ENCODE data around the gene ALG1L2. TPM values are rescaled to one million over a fixed set of nuclear protein-coding genes. Genes with fewer than 3 reads are reported as not detected.
"Not testable (repeated sequence)": the region's sequence is repeated elsewhere in the genome, so short reads cannot be mapped to it uniquely, and the experiment has no call there.

ALG1L2 gene
- total and polyA plus RNA-seq, 9 donors, result 0.54 to 3.5 (median 1.5) TPM; not detected in 4

DNA sequence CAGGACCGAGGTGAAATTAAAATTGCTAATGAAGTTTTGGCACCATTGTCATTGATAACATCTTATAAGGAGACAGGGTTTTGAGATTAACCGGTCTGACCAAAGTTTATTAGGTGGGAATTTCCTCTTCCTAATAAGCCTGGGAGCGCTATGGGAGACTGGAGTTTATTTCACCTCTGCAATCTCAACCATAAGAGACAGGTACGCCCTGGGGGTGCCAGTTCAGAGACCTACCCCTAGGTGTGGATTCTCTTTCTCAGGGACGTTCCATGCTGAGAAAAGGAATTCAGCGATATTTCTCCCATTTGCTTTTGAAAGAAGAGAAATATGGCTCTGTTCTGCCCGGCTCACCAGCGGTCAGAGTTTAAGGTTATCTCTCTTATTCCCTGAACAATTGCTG lies 57.4 kb downstream of the ALG1L2 start:
- H3K4me3 ChIP-seq; H3K9me3 ChIP-seq; H3K36me3 ChIP-seq; H3K4me1 ChIP-seq (ENCODE audit: insufficient read depth); H3K27ac ChIP-seq; DNase-seq; H3K27me3 ChIP-seq; intact Hi-C loops (cut with DNase I): not testable (repeated sequence)
- 87 to 96% (median 92%) methylated on average over 6 to 8 of the region's 8 CpGs for WGBS, 3 donors

DNA sequence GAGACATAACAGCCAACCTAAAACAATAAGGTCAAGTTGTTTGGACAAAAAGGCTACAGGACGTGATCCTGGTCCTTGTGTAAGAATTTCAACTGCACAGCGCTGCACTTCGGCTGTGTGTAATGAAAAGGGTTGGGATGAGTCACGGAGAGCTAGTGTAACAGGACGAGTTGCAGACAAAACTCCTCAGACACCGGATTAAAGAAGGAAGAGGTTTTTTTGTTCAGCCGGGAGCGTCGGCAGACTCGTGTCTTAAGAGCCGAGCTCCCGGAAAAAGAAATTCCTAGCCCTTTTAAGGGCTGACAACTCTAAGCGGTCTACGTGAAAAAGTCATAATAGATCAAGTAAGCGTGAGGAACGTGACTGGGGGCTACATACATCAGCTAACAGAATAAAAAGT lies 59.1 kb downstream of the ALG1L2 start:
- H3K9me3 ChIP-seq; H3K36me3 ChIP-seq; intact Hi-C loops (cut with DNase I); H3K27me3 ChIP-seq; H3K4me1 ChIP-seq (ENCODE audit: insufficient read depth); H3K4me3 ChIP-seq: not testable (repeated sequence)
- WGBS, 3 donors, result 5 to 26% (median 8%) methylated on average over 16 of the region's 16 CpGs
- peak in 4 of 5 donors; percentile 36 to 48 (median 44) for DNase-seq
- H3K27ac ChIP-seq, result peak overlapping the region in 1 of 2 donors; percentile 44

DNA sequence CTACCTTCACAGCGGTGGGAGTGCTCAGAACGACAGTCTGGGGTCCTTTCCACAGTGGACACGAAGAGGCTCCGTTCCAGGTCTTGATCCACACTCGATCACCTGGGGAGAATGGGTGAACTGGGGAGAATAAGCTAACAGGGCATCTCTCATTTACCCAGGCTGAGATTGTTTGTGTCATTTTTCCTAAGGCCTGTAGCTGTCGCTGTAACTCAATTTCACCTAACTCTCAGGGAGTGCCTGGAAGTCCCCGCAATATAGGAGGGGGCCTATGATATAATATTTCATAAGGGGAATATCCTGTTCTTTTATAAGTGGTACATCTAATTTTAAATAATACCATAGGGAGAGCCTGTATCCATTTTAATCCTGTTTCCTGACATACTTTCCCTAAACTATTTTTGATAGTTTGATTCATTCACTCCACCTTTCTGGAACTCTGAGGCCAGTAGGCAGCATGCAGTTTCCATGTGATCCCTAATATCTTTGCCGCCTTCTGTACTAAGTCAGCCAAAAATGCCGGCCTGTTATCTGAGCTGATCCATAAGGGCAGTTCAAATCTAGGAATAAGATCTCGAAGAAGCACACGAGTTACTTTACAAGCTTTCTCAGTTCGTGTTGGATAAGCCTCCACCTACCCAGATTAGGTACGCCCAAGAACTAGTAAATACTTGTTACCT lies 62.2 kb downstream of the ALG1L2 start:
- H3K4me1 ChIP-seq (ENCODE audit: insufficient read depth); H3K36me3 ChIP-seq; H3K27me3 ChIP-seq; H3K9me3 ChIP-seq; H3K4me3 ChIP-seq; H3K27ac ChIP-seq; intact Hi-C loops (cut with DNase I); DNase-seq: not testable (repeated sequence)
- WGBS, 3 donors, result 77 to 84% (median 83%) methylated on average over 13 of the region's 13 CpGs

GRCh38 chr3:130144328-130144650 lies 62.7 kb downstream of the ALG1L2 start:
- H3K36me3 ChIP-seq; H3K27ac ChIP-seq; H3K4me3 ChIP-seq; intact Hi-C loops (cut with DNase I); H3K9me3 ChIP-seq; DNase-seq; H3K27me3 ChIP-seq; H3K4me1 ChIP-seq (ENCODE audit: insufficient read depth): not testable (repeated sequence)
- WGBS, 3 donors, result 94 to 99% (median 98%) methylated on average over 9 of the region's 9 CpGs

- H3K4me3 ChIP-seq; H3K36me3 ChIP-seq; H3K27me3 ChIP-seq; DNase-seq; intact Hi-C loops (cut with DNase I); H3K9me3 ChIP-seq; H3K4me1 ChIP-seq (ENCODE audit: insufficient read depth); H3K27ac ChIP-seq: not testable (repeated sequence)
- WGBS, 3 donors, result 82 to 96% (median 89%) methylated on average over 5 of the region's 5 CpGs
Observed at GRCh38 chr3:130145456-130145855, 63.8 kb downstream of the ALG1L2 start.

DNA sequence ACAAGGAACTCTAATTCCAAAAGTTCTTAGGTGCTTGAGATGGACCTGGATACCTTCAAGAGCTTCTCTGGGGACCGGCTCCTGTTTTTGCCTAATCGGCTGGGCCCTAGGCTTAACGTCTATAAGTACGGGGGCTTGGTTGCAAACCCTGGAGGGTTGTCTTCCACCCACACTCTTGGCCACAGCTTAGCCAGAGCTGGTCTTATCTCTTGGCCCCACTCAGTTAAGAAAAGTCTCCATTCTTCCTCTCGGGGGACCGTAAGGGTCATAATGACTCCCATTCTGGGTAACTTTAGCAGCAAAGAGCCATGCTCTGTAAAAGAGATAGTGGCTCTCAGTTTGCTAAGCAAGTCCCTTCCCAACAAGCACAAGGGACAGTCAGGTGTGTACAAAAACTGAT lies 64.8 kb downstream of the ALG1L2 start:
- not testable (repeated sequence) for H3K4me1 ChIP-seq (ENCODE audit: insufficient read depth); H3K9me3 ChIP-seq
- WGBS, 3 donors, result 41 to 58% (median 44%) methylated on average over 6 of the region's 6 CpGs

More for the DNA sequence above, 64.8 kb downstream of the ALG1L2 start:
- H3K4me3 ChIP-seq; H3K36me3 ChIP-seq; H3K27ac ChIP-seq; DNase-seq; H3K27me3 ChIP-seq; intact Hi-C loops (cut with DNase I): not testable (repeated sequence)

Other genes starting within 250 kb of the ALG1L2 start
- gene TMCC1, start 188.1 kb upstream of the ALG1L2 start, total RNA-seq, result 10 to 100 TPM; 23.6 to 57.2 (median 44.7) TPM
- 10 to 100 TPM; 13.2 to 15.7 TPM for gene TMCC1, start 188.1 kb upstream of the ALG1L2 start, polyA plus RNA-seq
- gene TRH, start 107.1 kb upstream of the ALG1L2 start, total RNA-seq, result 1 to 10 TPM in 3 of 7 donors, under 1 TPM in 4; 0.32 to 2.8 (median 0.81) TPM
- gene TRH, start 107.1 kb upstream of the ALG1L2 start, polyA plus RNA-seq, result 1 to 10 TPM in 1 of 2 donors, under 1 TPM in 1; 0.54 to 1.0 TPM

Data from ovary (tissue), 9 donors.